Activated T-cell treated with anti-CD3 and anti-CD28 coated beads for 24 hours (primary cell): ENCODE data around the gene DCP2.
A peak's percentile ranks its signal among the peaks of the same experiment; 100 is the strongest.

Experiments
- DNase-seq: peaks from one replicate; pipeline ENCODE4 v3.0.0-alpha.2; 2020; ENCODE audit warnings: low read depth

Gene DCP2

DNA sequence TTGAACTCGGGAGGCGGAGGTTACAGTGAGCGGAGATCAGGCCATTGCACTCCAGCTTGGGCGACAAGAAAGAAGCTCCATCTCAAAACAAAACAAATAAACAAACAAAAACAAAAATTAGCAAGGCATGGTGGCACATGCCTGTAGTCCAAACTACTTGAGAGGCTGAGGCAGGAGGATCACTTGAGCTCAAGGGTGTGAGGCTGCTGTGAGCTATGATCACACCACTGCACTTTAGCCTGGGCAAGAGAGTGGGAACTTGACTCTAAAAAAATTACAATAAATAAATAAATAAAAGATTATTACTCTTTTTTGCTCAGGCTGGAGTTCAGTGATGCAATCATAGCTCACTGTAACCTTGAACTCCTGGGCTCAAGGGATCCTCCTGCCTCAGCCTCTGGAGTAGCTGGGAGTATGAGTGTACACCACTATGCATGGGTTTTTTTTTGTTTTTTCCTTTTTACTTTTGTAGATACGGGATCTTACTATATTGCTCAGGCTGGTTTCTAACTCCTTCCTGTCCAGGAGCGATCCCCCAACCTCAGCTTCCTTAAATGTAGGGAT lies 9.0 kb upstream of the DCP2 start:
- no peak for DNase-seq

DNA sequence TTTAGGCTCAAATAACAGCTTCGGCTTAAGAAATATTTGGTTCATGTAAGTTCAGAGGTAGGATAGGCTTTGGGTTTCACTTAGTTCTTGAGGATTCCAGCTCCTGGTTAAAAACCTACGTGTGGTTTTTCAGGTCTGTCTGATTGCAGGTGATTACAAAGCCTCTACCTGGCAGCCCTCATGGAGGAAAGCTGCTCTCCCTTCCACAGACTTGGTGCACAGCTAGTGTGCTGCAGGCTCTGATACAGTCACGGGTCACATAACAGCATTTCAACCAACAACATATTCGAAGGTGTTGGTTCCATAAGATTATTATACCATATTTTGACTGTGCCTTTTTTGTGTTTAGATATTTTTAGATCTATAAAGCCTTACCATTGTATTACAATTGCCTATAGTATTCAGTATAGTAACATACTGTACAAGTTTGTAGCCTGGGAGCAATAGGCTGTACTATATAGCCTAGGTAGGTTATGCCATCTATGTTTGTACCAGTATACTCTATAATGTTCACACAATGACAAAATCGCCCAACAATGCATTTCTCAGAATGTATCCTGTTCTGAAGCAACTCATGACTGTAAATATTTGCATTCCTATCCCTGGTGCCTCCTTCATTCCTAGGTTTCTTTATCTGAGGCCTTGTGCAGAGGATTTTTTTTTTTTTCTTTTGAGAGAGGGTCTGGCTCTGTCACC lies 8.0 kb upstream of the DCP2 start:
- no peak for DNase-seq

DNA sequence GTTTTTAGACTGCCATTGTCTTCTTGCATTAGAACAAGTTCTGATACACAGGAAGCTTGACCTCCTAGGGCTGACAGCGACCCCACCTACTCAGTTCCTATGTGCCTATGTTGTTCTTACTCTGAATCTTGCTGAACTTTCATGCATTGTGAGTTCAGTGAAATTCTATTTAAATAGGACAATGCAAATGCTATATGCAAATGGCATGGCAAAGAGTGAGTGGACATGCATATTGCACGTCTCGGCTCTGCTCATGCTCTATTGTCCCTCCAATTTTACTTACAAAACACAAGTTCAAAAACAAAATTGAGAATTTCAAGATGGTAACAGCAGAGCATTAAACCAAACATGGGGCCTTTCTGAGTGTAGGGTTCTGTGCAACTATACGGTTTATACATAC lies 5.3 kb upstream of the DCP2 start:
- no peak for DNase-seq

DNA sequence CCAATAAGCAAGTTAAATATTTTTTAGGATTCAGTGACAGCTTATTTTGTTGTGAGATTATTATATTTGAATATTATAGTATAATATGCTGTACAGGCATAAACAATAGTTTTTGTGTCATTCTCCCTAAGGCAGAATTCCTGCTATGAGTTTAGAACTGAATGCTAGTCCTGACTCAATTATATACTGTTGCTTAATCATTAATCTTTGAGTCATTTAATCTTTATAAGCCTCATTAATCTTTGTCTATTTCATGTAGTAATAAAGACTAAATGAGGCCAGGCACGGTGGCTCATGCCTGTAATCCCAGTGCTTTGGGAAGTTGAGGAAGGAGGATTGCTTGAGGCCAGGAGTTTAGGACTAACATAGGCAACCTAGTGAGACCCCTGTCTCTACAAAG lies 3.6 kb upstream of the DCP2 start:
- DNase-seq: no peak

DNA sequence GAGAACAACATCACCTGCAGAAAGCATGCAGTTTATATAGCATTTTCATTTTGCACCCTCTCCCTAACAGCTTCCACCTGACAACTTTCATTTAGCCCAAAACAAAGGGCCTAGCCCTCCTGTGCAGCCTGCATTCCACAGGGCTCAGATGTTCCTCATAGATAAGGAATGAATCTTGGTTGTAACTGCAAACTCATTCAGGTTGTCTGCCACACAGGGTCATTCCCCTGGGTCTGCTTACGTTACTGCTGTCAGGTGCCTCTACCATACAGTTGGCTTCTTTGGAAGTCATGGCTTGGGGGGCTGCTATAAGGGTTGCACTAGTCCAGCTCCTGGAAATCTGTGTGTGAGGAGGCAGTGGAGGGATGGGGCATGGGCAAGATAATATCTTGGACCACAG lies 2.7 kb upstream of the DCP2 start:
- DNase-seq: no peak

DNA sequence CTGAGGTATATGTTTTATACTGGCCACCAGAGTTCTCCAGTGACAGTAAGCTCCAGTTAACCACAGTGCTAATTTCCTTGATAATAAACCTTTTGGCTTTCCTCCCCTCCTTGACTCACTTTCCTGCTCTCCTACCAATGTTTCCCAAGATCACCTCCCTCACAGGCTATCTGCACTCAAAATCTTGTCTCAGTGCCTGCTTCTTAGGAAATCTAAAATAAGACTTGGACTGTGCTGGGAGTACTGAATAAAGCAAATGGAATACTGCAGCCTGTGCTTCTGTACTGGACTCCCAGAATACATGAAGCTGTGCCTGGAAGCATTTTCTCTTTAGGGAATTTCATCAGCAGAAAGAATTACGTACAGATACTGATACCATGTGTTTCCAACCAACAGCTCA lies 1.7 kb upstream of the DCP2 start:
- DNase-seq: no peak

DNA sequence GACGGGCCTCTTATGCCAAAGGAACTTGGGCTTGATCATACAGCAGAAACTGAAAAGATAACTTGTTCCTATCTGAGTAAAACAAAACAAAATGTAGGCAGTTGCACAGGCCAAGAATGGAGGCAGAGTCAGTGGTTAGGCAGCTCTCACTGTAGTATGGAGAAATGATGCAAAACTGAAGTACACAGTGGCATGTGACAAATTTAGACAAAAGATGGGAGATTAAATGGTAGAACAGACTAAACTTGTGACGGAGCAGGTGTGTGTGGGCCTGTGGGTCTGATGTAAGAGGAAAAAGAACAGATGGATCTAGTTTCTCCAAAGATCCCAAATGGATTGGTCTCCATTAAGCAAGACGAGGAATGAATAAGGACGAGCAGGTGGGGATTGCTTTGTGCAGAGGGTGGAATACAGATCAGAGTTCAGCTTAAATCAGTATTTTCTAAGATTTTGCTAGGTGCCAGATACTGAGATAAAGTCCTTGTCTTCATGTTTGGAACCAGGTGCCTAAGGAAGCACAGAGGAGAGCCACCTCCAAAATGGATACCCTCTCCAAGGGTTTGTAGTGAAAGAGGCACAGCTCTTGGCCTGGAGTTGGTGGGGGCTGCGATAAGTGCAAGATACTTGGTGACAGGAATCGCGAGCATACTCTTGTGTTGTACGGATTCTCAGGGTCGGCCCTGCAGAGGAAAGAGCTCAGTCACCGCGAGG lies 722 bp upstream of the DCP2 start:
- DNase-seq: no peak

DNA sequence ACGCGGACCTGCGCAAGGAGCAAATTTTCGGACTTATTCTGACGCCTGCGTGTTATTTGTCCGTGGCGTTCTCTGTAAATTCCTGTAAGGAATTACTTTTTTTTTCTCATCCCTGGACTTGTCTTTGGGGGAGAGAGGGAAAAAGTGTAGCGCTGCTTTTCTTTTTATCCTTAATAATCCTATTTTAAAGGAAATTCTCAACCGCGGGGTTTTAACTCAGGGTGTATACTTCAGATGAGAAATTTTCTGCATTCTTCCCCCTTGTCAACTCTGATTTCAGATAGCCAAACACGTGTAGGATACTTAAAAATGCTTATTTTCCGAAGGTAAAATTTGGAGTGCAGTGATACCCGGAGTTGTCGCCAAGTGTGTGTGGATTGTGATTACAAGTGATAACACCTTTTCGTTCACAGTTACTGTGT lies 853 bp downstream of the DCP2 start:
- DNase-seq: no peak

DNA sequence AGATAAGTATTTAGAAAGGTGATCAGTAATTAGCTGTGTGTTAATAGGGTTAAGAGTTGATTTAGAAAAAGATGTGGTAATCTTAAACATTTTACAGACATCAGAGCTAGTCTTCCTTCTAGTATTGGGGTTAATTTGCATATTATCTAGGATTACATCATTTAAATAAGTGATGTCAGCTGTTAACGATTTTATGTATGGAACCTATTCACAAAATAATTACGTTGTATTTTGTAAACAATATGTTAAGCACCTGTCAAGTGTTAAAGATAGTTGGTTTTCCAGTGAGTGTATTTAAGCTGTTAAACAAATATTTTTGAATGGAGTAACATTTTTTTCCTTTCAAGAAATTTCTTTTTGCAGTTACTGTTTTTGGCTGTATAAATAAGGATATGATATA lies 2.2 kb downstream of the DCP2 start:
- no peak for DNase-seq

DNA sequence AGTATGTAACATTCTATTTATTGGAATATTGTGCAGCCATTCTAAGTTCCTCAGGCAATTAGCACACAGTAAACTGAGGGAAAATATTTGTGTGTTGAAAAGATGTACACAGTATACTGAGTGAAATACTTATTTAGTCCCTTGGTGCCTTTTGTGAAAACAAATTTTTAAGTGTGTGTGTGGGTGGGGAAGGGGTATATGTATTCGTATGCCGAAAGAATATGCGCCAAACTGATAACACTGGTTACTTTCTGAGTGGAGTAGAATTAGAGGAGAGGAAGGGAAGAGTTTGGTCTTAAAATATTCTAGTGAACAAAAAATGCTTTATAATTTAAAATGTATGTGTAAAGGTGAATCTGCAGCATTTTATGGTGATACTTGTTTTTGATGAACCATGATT lies 3.1 kb downstream of the DCP2 start:
- DNase-seq: no peak

DNA sequence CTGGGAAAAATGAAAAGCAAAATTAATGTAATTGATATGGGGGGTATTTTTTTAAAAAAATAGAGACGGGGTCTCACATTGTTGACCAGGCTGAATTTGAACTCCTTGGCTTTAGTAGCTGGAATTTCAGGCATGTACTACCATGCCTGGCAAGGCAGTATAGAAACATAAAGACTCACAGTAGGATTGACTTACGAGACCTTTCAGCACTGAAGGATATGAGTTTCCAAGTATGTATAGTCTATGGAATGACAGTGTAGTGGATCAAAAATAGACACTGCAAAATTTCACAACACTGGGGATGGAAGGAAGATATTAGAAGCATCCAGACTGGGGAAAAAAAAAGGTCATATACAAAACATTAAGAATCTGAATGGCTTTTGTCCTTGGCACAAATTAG lies 6.8 kb downstream of the DCP2 start:
- no peak for DNase-seq

DNA sequence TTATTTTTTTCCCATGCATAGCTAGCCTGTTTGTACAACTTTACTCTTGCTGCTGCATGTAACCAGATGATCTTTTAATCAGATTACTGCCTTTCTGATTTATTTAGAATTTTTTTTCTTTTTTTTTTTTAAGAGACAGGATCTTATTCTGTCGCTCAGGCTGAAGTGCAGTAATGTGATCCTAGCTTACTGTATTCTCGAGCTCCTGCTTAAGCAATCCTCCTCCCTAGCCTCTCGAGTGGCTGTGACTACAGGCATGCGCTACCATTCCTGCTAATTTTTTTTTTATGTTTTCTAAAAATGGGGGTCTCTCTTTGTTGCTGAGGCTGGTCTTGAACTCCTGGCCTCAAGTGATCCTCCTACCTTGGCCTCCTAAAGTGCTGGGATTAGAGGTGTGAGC lies 9.6 kb downstream of the DCP2 start:
- DNase-seq: no peak

DNA sequence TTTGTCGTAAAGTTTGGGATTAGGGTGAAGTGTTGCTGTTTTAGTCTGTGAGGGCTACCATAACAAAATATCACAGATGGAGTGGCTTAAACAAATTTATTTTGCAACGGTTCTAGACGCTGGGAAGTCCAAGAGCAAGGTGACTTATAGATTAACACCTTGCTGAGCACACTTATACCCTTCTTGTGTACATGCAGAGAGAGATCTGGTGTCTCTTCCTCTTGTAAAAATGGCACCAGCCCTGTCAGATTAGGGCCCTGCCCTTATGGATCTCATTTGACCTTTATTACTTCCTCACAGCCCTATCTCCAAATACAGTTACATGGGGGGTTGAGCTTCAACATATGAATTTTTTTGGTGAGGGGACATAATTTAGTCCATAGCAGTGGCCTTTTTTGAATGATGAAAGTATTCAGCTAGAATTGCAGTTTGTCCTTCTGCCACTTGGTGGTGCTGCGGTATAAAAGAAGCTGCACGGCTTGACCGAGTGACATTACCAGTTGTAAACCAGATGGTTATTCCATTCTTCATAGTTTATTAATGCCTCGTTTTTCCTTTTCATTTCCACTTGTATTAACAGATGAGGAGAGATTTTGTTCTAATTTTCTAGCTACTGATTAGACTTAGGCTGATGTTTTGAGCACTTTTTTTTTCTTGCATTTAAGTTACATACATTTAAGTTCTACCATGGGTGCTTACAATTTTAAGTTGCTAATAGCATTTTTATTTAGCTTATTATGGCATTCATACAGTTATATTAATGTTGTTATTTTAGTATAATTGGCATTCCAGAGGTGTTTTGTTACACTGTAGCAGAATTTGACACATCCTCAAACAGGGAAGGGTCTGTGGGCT lies 19.4 kb downstream of the DCP2 start:
- DNase-seq: peak; percentile 69

DNA sequence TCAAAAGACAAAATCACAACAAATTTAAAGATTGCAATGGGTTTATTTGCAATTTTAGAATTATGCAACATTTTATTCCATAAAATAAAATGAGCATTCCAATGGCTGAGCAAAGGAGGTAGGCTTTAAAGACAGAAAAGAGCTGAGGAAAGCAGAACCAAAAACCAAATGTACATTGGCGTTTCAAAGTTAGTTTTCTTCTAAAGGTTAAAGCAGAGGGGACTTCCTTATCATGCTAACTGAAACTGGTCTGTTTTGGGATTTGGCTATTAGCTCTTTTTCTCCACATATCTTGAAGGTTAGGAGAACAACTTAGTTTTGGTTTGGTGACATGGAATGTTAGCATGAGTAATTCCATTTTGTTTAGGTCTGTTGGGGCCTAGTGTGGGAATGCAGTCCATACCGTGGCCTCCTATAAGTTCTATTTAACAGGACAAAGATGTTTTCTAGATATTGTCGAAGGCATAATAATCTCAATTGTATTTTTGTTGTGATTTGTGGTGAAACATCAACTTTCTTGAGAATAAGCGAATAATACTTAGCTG lies 20.3 kb downstream of the DCP2 start:
- no peak for DNase-seq

DNA sequence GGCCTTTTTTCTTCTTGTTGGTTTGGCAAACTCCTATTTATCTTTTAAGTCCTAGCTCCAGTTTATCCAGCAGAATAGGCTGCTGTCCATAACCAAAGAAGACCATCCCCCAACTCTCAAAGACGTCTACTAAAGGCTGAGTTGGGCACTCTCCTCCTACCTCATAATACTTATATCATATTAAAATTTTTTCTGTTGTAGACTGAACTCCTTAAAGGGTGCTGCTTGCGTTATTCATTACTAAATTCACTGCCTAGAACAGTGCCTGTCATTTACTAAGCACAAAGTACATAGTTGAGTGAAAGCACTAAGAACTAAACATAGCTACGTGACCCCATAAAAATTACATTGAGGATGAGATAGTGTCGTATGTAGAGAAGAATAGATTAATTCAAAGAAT lies 21.7 kb downstream of the DCP2 start:
- no peak for DNase-seq

DNA sequence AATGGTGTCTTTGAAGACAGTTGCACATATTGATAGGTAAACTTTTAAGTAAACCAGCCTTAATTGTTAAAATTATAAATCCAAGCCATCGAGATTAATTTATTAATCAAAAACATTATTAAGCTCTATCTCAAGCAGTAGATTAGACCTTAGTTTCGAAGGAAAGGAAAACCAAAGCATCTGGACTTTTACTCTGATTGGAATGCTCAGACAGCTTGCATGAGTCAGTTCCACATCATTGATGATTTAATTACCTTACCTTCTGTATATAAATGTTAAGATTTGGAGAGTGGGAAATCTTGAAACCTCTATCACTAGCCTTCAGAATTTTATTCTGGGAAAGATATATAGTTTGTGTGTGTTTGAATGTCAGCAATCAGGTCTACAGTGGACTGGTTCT lies 23.9 kb downstream of the DCP2 start:
- DNase-seq: no peak

DNA sequence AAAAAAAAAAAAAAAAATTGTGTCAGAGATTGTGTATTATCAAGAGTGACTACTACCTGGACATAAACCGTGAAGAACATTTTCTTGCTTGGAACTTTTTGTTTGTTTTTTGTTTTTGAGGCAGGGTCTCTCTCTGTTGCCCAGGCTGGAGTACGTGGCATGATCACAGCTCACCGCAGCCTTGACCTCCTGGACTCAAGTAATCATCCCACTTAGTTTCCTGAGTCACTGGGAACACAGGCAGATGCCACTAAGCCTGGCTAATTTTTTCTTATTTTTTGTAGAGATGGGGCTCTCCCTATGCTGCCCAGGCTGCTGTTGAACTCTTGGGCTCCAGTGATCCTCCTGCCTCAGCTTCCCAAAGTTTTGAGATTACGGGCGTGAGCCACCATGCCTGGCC lies 25.8 kb downstream of the DCP2 start:
- no peak for DNase-seq

DNA sequence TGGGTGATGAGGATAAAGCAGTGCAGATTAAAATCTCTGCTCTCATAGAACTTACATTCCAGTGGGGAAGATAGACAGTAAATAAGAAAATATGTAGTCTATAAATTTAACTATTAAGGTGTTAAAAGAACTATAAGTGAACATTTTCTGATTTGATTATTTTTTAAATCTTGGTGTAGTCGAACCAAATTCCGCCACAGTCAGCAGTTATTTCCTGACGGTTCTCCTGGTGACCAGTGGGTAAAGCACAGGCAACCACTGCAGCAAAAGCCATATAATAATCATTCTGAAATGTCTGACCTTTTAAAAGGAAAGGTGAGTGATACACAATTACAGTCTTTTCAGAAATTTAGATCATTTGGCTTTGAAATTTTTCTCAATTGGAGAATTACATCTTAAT lies 27.2 kb downstream of the DCP2 start:
- DNase-seq: no peak

DNA sequence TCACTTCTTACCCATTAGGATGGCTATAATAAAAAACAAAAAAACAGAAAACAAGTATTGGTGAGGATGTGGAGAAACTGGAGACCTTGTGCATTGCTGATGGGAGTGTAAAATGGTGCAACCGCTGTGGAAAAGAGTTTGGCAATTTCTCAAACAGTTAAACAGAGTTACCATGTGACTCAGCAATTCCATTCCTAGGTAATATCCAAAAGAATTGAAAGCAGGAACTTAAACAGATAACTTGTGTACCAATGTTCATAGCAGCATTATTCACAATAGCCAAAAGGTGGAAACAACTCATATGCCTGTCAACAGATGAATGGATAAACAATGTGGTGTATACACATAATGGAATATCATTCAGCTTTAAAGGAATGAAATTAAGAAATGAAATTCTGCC lies 28.9 kb downstream of the DCP2 start:
- no peak for DNase-seq

DNA sequence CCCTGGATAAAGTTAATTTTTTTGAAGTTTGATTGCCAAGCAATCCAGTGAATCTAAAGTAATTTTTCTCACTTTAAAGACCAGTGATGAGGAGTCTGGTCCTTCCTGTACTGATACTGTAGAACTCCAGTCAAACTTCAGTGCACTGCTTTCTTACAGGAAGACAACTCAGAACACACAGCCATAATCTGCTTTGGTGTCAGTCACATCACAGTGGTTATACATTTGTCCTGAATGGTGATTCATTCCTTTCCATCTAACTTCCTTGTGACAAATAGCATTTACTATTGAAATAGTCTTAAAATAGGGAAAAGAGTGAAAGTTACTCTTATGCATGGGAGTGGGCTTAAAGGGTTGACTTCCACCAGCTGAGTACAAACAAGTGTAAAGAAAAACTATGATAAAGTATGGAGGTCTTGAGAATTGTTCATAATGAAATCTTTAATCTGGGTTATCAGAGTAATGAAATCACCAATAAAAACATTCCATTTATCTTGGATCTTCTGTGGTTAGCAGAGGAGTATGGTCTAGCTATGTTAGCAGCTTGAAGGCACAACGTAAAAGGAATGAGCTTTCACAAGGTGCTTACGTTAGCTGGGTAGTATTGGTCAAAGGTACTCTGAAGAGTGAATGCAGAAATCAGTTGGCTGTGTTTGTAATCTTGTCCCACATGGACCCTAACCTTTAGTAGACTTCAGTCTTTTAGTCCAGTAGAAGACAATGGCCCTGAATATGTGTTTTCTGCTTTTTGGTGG lies 41.5 kb downstream of the DCP2 start:
- no peak for DNase-seq

DNA sequence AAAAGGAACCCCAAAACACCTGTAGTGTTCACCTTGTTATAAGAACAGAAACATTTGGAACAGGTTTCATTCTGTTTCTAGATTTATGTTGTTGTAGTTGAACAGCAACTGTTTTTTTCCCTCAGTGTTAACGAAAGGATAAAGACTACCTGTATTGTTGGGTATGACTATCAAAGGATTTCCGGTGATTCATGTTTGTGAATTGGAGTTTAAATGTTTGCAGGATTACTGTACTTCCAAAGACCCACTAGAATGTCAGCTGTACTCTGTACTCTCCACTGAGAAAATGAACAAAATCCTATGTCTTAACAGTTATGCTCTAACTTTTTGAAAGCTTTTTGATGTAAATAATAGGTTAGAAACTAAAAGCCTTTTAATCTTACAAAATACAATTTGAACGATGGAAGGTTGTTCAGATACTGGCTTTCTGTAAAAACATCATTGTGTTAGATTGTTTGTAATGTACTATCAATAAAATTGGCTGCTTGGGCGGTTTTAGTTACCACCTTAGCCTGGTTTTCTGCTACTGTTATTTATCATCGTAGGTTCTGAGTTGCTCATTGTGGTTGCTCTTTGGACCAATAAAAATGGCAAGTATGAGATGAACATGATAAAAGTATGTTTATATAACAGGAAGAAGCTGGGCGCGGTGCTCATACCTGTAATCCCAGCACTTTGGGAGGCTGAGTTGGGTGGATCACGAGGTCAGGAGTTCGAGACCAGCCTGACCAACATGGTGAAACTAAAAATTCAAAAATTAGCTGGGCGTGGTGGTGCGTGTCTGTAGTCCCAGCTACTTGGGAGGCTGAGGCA lies 44.1 kb downstream of the DCP2 start:
- DNase-seq: no peak
